OCI-M2 (cell line): Measurements from ENCODE around the gene CHMP1A.

Source experiments
- DNase-seq: peaks from one replicate; lab custom pipeline; 2025; ENCODE audit not compliant: unreplicated experiment; lab: John Stamatoyannopoulos, UW

CHMP1A gene

DNA sequence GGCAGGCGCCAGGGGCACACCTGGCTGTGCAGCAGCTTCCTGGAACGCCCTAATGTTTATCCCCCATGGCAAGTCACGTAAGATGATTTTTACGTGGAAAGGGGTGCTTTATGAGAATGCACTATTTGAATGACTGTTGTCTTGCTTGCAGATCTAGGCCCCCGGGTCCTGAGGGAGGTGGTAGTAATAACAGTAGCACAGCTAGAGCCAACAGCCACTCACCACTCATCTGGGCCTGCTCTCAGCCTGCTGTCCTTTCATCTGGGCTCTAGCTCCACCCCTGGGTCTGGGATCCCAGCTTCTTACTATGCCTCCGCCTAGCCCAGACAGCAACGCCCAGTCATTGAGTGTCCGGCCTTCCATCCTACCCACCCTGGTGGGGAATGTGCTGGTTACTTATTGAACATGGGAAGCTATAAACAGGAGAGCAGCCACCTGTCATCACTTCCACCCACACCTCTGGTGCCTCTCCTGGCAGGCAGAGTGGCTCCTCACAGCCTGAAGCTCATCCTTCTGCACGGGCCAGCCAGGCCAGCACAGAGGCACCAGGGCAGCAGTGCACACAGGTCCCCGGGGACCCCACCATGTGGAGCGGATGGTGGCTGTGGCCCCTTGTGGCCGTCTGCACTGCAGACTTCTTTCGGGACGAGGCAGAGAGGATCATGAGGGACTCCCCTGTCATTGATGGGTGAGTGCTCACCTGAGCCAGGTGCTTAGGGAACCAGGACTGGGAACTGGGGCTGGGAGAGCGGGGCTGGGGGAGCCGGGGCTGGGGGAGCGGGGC lies 27.5 kb downstream of the CHMP1A start:
- DNase-seq = no peak

DNA sequence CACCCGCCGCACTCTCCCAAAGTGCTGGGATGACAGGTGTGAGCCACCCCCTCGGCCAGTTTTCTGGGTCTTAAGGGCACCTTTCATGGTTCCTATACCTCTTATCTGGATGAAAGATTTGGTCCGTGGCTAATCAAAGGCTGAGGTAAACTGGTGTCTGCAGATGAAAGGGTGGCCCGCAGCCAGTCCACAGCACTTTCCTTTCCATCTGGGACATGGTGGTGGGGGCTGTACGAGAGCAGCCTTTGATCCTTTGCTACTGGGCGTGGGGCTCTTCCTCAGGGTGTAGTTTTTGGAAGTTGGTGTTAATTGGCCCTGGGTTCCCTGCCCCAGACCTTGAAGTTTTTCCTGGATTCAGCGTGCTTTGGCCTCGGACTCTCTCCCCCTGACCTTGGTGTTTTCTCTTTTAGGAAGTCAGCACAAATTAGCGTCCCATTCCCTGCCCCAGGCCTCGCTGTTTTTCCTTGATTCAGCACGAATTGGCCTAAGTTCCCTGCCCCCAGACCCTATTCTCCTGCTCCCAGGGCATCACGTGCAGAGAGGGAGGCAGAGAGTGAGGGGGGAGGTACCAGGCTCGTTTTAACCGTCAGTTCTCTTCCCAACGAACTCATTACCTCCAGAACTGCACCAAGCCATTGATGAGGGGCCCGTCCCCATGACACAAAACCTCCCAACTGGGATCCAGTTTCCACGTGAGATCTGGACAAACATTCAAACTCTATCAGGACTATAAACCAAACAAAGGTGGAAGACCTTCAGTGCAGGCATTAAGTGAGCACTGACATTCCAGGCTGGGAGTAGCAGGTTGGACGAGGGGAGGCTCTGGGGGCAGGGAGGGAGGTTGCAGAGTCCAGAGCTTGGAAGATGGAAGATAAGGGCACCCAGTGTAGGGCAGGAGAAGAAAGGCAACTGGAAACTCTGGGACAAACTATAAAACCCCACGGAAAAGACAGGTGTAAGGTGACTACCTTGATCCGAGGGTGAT lies 32.4 kb downstream of the CHMP1A start:
- DNase-seq = no peak

DNA sequence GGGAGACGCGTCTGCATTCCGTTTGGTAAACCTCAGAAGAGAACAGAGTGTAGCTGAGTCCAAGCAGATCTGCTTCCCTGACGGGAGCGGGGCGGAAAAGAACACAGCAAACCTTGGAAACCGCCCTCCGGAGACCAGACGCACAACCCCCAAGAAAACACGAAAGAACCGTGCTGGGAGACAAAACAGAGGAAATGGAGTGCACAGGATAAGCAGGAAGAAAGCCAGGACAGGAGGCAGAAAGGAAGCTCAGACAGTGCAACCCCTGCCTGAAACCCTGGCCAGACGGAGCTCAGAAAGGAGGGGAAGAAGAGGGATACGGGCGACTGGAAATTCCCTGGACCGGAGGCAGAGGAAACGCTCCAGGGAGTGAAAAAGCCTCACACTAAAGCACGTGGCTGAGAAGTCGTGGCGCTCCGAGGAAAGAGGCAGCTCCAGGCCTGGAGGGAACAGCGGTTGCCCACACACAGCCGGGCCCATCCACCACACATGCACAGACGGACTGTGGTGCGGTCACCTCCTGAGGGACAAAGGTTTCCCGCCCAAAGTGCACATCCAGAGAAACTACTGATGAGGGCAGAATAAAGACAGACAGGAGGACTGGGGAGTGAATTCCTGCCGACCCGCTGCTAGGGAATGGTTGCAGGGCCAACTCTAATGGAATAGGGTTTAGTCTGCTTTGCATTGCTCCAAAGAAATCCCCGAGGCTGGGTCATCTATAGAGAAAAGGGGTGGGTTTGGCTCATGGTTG lies 33.8 kb downstream of the CHMP1A start:
- no peak for DNase-seq

DNA sequence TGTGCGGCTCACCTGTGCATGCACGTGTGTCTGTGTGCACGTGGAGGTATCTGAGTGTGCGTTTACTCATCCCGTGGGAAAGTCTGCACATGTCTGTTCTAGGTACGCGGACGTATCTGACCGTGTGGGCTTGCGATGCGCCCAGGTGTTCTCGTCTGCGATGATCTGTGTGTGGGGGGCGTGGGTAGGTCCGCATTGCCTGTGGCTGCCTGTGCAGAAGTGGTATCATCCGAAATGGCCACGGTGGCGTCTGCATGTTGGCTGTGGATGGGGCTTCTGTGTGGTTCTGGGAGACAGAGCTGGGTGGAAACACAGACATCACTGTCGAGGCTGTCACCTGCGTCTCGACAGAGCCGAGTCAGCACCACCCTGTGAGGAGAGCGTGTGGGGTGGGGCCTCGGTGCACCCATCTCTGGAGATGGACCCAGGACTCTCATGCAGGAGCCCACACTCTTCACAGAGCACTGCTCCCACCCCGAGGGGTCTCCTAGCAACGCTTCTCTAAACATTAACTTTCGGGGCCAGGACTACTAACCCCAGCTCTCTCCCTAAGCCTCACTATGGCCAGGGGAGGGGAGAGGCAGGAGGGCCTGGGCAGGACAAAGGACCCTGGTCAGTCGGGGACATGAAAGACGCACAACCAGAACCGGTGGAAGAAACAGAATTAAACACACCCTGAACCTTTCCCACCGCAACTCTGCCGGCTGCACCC lies 35.7 kb downstream of the CHMP1A start:
- no peak for DNase-seq

DNA sequence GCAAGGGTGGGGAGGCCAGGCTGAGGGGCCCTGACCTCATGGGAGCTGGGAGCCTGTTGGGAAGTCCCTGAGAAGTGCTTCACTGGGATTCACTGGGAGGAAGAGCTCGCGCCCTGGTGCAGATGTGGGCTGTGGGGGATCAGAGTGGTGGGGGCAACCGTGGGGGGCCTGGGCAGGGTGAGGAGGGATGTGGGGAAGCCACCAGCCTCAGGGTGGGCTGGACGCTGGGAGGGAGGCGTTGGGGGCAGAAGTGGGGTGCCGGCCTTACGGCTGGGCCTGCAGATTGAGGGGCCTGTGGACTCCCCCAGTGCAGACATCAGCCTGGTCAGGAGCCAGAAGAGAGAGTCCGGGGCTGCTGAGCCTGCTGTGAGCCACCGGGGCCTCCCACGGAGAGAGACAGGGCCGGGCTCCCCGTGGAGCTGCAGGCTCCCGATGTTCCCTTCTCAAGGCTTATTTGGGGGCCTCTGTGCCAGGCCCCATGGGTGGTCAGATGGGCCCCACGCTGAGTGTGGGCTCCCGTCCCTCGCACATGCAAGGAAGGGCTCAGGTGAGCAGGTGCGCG lies 36.3 kb downstream of the CHMP1A start:
- no peak for DNase-seq

DNA sequence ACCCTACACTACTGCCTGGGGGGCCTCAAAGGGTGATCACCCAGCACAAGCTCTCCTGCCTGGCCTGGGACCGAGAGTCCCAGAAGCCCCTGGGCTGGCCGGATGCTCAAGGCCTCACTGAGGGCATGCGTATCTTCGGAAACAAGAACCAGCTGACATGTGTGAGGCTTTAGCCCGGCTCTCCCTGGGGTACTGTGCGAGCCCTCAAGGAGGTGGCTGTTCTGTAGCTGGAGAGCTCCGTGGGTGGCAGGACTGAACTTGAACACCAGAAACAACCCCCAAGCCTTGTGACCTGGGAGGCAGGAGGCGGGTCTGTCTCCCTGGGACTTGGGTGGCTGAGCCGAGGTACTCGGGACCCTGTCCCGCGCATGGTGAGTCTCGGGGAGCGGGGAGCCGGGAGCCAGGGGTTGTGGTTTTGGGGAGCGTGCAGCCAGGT lies 37.1 kb downstream of the CHMP1A start:
- DNase-seq = no peak

DNA sequence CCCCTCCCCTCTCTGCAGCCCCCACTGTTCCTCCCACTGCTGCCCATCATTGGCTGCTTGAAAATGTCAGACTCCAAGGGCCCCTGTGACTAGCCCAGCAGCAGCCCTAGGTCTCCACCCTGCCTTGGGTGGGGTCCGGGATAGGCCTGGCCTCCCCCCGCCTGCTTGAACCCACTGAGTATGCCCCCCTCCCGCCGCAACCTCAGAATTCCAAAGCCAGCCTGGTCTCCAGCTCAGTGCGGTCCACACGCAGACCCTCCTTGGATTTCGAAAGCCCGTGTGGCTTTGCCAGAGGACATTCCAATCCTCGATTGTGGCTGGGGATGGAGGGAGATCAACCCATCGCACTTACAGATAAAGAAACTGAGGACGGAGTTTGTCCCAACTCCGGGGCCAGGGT lies 37.7 kb downstream of the CHMP1A start:
- no peak for DNase-seq

DNA sequence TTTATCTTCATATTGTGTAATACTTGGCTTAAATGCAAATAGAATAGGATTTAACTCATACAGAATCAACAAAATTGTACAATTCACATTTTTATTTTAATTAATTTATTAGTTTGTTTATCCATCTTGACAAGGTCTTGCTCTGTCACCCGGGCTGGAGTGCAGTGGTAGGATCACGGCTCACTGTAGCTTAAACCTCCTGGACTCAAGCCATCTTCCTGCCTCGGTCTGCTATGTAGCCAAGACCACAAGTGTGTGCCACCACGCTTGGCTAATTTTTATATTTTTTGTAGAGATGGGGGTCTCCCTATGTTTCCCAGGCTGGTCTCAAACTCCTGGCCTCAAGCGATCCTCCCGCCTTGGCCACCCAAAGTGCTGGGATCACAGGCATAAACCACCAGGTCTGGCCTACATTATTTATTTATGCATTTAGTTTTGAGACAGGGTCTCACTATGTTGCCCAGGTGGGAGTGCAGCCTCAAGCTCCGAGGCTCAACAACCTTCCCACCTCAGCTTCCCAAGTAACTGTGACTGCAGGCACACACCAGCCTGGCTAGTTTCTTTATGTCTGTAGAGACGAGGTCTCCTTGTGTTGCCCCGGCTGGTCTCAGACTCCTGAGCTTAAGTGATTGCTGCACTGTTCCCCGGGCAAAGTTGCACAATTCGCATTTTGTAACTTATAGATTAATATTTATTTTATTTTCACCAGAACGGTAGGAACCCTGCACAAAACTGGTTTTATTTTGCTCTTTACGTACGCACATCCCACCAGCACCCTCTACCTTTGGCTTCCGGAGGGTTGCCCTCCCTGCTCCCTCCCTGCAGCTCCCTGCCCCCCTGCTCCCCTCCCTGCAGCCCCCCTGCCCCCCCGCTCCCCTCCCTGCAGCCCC lies 39.2 kb downstream of the CHMP1A start:
- DNase-seq = no peak

DNA sequence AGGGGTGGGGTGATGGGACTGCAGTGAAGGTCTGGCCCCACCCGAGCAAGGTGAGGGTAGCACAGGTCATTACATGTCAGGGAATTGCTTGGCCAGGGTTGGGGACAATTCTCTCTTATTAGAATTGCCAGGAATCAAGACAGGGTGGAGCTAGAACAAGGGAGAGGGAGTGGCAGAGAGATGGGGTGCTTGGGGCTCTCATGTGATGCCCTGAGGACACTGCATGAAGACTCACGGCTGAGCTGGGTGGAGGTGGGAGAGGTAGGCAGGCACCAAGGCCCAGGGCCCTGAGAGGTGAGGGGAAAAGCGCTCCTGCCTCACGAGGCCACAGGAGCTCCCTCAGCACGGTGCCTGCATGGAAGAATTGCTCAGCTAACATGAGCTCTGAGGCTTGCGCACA lies 40.5 kb downstream of the CHMP1A start:
- no peak for DNase-seq

DNA sequence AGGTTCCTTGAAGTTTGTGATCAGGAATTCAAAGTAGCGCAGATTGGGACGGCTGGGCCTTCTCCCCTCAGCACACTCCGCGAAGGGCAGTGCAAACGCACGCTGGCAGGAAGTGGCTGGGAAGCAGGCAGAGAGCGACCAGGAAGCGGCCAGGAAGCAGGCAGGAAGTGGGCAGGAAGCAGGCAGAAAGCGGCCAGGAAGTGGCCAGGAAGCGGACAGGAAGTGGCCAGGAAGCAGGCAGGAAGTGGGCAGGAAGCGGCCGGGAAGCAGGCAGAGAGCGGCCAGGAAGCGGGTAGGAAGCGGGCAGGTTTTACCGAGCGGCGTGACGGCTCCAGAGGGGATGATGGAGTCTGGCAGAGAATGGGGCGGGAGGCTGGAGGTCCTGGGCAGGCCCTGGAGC lies 40.9 kb downstream of the CHMP1A start:
- DNase-seq = no peak

DNA sequence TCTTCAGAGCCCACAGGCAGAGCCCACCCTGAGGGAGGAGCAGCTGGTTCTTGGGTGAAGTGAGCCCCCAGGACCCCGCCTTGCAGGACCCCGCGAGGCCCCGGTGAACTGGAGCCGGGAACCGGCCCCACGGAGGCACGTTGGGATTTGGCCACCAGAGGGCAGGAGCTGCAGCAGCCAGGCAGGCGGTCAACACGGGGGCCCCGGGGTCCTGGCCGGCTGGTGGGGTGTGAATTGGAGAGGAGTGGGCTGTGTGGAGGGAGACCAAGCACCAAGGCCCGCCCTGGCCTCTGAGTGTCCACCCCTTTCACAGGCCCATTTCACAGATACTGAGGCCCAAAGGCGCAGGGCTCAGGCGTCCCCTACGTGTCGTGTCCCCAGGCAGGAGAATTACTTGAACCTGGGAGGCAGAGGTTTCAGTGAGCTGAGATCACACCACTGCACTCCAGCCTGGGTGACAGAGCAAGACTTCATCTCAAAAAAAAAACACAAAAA lies 41.9 kb downstream of the CHMP1A start:
- no peak for DNase-seq

DNA sequence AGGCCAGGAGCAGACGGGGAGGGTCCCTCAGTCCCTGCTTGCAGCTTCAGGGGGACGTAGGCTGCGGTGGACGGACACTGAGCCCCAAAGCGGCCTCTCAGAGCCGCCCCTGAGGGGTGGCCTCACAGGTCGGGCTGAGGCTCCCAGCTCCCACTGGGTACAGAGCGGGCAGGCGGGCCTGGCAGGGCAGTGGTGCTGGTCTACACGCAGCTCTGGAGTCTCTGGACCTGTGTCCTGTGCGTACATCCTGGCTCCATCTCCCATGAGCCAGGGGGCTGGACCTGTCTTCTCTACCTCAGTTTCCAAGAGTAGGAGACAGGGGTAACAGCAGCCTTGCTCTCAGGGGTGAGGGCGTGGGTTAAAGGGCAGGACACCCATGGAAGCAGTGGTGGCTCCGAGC lies 42.3 kb downstream of the CHMP1A start:
- no peak for DNase-seq

DNA sequence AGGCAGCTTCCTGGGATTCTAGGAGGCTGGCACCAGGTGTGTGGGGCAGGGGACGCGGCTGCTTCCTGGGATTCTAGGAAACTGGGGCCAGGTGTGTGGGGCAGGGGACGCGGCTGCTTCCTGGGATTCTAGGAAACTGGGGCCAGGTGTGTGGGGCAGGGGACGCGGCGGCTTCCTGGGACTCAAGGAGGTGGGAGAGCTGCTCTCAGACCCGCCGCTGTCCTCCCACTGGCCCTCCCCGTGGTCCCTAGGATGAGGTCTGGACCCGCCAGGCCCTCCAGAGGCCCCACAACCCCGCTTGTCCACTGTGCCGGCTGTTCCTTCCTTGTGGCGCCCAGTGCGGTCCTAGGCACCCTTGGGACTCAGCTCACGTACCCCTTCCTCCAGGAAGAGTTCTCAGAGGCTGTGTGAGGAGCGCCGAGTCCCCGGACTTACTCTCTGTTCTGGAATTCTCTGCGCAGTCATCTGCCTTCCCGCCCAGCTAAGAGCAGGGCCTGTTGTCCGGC lies 43.5 kb downstream of the CHMP1A start:
- no peak for DNase-seq

DNA sequence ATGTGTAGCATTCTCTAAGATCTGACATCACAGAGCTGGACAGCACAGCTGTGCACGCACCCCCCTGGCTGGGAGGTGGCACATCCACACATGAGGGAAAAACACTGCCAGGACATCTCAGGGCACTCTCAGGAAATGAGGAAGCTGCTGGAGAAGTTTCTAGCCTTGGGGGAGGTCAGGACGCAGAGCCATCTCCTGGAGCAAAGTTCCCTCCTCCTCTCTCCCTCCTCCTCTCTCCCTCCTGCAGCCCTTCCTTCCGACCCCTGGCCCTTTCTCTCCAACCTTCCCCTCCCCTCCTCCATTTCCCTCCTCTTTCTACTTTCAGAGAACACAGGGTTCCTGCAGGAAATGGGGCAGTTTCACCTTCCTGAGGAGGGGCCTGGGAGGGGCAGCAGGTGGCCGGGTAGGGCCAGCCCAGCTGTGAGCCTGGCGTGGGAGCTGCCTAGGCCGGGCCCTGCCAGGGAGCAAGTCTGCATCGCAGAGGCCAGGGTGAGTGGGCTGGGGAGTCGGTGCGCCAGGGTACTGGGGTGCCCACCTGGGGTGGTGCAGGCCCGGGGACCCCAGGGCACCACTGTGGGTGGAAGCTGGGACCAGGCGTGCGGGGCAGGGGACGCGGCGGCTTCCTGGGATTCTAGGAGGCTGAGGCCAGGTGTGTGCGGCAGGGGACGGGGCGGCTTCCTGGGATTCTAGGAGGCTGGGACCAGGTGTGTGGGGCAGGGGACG lies 44.1 kb downstream of the CHMP1A start, which contains the start of gene DPEP1:
Gene DPEP1 (plus strand): TSS at position 412 of the 723 bp plus-strand sequence. CDS start 16,769 bp downstream, outside the sequence.
- no peak for DNase-seq

DNA sequence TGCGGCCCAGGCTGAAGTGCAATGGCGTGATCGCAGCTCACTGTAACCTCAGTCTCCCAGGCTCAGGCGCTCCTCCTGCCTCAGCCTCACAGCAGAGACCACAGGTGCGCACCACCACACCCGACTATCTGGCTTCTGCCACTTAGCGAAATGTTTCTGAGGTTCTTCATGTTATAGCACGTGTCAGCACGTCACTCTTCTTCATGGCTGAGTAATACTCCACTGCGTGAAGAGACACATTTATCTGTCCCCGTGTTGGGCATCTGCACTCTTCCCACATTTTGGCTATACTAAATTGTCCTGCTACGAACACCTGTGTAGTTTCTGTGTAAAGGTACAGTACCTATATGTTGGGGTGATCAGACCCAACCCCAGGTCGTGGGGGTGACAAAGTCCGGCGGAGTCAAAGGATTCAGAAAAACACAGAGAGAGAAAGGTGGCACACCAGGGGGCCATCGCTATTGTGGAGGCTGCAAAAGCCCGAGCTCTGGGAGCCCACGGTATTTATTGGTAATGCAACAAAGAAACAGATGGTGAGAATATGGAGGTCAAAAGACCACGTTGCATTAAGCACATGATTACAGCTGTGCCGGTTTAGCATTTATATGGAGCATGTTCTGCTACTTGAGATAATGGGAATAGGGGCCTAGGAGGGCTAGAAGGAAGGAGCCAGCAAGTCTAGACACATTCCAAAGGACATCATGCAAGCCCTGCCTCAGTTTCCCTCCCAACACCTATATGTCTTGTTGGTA lies 44.9 kb downstream of the CHMP1A start:
- DNase-seq = no peak

DNA sequence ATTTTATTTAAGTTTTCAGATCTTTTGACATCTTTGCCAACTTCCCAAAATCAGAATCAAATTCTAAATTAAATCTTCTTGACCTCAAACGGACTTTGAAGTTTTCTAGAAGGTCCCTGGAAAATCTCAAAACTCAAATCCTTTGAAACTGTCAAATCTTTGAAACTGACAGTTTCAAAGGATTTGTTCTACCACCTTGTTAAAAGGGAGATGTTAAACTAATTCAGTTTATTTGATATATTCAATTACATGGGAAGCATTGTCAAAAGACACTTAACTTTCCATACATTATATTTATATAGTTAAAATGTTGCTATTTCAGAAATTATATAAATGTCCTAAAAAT lies 47.4 kb downstream of the CHMP1A start:
- DNase-seq = no peak

DNA sequence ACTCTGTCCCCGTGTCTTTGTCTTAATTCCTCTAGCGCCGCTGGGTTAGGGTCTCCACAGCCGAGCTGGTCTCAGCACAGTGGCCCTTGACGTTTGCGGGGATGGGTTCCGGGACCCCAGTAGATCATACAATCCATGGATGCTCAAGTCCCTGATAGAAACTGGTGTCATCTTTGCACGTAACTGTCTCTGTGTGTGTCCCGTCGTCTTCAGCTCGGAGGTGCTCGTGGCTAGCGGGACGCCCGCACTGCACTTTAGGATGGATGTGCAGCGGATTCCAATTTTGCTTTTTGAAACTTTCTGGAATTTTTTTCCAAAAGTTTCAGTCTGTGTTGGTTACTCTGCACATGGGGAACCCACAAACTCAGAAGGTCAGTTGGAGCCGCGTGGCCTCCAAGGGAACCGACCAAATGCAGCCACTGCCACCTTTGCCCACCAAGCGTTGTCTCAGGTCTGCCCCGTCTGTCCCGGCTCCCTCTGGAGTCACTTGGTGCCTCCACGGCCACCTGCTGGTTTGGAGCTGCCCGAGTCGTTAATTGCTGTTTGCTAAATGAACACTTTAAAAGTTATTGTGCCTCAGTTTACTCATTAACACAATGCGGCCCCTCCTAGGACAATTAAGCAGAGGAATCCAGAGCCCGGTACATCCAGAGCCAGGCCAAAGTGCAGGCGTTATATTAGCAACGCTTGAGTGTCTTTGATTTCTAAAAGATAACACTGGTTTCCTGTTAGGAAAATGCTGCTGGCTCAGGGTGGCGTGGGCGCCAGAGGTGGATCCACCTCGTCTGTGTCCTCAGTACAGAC lies 49.4 kb downstream of the CHMP1A start:
- DNase-seq = no peak
